DMS 273 (cell line): ENCODE measurements around the gene SOD3.

Experiments
- DNase-seq: peaks from one replicate; lab custom pipeline; 2025; ENCODE audit not compliant: unreplicated experiment; lab: John Stamatoyannopoulos, UW

The SOD3 gene

GRCh38 chr4:24775032-24775605 lies 20.3 kb upstream of the SOD3 start:
- no peak for DNase-seq

DNA sequence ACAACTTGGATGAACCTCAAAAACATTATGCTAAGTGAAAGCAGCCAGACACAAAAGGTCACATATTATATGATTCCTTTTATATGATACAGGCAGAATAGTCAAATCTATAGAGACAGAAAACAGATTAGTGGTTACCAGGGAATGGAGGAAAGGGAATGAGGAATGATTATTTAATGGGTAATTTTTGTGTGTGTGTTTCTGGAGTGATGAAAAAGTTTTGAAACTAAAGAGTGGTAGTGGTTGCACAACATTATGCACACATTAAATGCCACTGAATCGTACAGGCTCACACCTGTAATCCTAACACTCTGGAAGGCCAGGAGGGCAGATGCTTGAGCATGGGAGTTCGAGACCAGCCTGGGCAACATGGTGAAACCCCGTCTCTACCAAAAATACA lies 19.6 kb upstream of the SOD3 start:
- no peak for DNase-seq

DNA sequence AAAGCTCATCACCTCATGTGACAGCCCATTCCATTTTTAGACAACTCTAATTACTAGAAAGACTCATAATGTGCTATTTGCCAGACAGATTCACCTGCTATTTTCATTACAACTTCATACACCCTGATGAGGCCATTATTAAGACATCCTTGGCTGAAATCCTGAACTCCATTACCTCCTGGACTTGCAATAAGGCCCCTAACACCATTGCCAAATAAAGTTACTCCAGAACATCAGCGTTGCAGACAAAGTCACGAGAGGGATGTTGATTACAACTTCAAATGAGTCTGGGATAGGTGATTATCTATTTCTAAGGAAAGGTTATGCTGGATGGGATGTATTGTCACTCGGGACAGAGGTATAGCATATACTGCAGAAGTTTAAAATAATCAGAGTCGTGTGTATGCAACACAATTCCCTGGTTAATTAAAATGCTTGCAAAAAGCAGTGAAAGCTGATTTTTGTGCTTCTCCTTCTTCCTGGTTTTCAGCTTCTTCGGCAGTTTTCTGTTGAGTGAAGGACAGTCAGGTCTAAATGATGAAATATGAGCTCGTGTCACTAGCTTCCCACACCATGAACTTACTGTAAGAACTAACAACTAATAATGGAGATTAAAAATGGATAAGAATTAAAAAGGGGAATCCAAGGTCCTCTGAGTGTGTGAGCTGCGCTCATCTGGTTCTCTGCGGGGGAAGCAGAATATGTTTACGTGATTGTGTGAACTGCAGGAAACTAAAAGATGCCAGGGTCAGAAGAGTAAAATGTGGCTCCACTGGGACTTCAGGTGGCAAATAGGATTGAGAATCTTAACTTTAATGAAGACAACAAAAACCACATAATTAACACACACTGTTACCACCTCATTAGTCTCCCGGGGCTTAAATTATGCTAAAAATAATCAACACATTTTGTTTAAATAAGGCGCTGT lies 17.6 kb upstream of the SOD3 start:
- DNase-seq, result no peak

- no peak for DNase-seq
Observed at GRCh38 chr4:24778464-24779225, 16.7 kb upstream of the SOD3 start.

GRCh38 chr4:24780936-24781495 lies 14.4 kb upstream of the SOD3 start:
- no peak for DNase-seq

- DNase-seq, result no peak
Observed at GRCh38 chr4:24781999-24782745, 13.2 kb upstream of the SOD3 start.

DNA sequence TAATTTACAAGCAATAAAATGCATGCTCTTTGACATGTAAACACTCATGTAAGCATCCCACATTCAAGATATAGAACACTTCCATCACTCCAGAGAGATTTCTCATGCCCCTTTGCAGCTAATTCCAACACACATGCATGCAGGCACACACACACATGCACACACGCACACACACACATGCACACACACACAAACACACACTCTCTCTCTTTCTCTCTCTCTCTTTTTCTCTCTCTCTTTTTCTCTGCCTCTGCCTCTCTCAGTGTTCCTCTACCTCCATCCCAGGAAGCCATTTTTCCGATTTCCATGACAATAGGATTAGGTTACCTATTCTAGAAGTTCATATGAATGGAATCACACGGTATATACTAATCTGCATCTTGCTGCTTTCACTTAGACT lies 11.9 kb upstream of the SOD3 start:
- no peak for DNase-seq

GRCh38 chr4:24791043-24791442 lies 4.3 kb upstream of the SOD3 start:
- DNase-seq, result no peak

- DNase-seq, result no peak
Observed at GRCh38 chr4:24792552-24792951, 2.8 kb upstream of the SOD3 start.

- DNase-seq, result peak; percentile 8
Observed at GRCh38 chr4:24793219-24794005, 2.0 kb upstream of the SOD3 start.

GRCh38 chr4:24794051-24794450 lies 1.3 kb upstream of the SOD3 start:
- no peak for DNase-seq

DNA sequence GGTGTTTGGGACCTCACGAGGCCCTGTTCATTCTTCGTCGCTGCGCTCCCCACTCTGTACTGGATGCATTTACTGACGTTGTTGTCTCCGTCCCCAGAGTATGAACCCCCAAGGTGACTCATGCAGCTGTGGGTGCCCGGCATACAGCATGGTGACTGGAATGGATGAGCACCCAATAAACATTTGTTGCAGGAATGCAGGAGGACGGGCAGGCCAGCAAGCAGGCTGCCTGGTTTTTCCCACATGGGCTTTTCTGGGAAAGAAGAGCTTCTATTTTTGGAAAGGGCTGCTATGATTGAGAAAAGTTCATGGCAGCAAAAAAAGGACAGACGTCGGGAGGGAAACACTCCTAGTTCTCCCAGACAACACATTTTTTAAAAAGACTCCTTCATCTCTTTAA lies 893 bp upstream of the SOD3 start:
- DNase-seq, result no peak

- no peak for DNase-seq
Observed at GRCh38 chr4:24795666-24796381, 451 bp downstream of the SOD3 start.

GRCh38 chr4:24796620-24797019 lies 1.2 kb downstream of the SOD3 start:
- no peak for DNase-seq

GRCh38 chr4:24798036-24798610 lies 2.8 kb downstream of the SOD3 start:
- no peak for DNase-seq

GRCh38 chr4:24799196-24799543 lies 3.8 kb downstream of the SOD3 start:
- no peak for DNase-seq

GRCh38 chr4:24799544-24800324 lies 4.4 kb downstream of the SOD3 start:
- no peak for DNase-seq

GRCh38 chr4:24800325-24800895 lies 5.0 kb downstream of the SOD3 start:
- no peak for DNase-seq
